Body of pancreas (tissue), 4 donors: ENCODE measurements around the gene PRRC2B. TPM values are rescaled to one million over a fixed set of nuclear protein-coding genes. Genes with fewer than 3 reads are reported as not detected.

Experiments
- ATAC-seq: fragments of 150-250 bp; one replicate; pipeline ENCODE4 v1.9.1; 2016
- DNase-seq, 4 donors: peaks; one replicate each; pipeline ENCODE4 v3.0.0-alpha.2; 2019
- H3K27ac ChIP-seq, 4 donors: fragments of 200-600 bp; sonication (generic); 1 replicate in 3 of 4; 2 replicates in 1 of 4; pipeline versions ENCODE4 v1.5.1 to v1.6.1; 2016 to 2019; ENCODE audit warnings: mild to moderate bottlenecking in 1 of 4, mixed read lengths in 1 of 4, moderate library complexity in 1 of 4
- H3K27me3 ChIP-seq, 2 donors: fragments of 200-600 bp; sonication (generic); one replicate each; pipeline ENCODE4 v1.6.0; 2016; ENCODE audit warnings: mild to moderate bottlenecking in 1 of 2
- H3K36me3 ChIP-seq, 2 donors: fragments of 200-600 bp; sonication (generic); replicated peaks in 1 of 2; 2 replicates each; pipeline ENCODE4 v1.5.1; 2016; ENCODE audit warnings: low read depth in 2 of 2; ENCODE audit not compliant: insufficient read depth in 1 of 2
- H3K4me1 ChIP-seq: fragments of 200-600 bp; sonication (generic); one replicate; pipeline ENCODE4 v1.6.0; 2016
- H3K4me3 ChIP-seq, 2 donors: fragments of 200-600 bp; sonication (generic); 1 replicate in 1 of 2; 2 replicates in 1 of 2; pipeline ENCODE4 v1.5.1; 2016 to 2019
- H3K9me3 ChIP-seq, 3 donors: fragments of 200-600 bp; sonication (generic); 1 replicate in 2 of 3; 2 replicates in 1 of 3; pipeline ENCODE4 v1.5.1; 2016
- POLR2A ChIP-seq, 3 donors: fragments of 450-650 bp; IDR thresholded peaks; one replicate each; pipeline ENCODE4 v1.6.1; 2016; ENCODE audit warnings: antibody characterized with exemption in 3 of 3, mild to moderate bottlenecking in 2 of 3
- WGBS, 2 donors: methylation state at CpG; one replicate each; pipeline ENCODE4 v1.1.5; 2017; 5-methylcytosine and 5-hydroxymethylcytosine counted together
- intact Hi-C: fragments of 100-400 bp; cut with DNase I; formaldehyde crosslinking; loops from one replicate; pipeline ENCODE4 v1.15.1; 2023
- total RNA-seq, 2 donors: library from RNA; depleted of rRNA; stranded (reverse); fragments of >200 nt; gene quantifications; one replicate each; pipeline ENCODE4 v1.1.0, GENCODE V29; 2016
- TF ChIP-seq, protein P1 (sequence below), 7 experiments: fragments of 450-650 bp in 4 of 7; fragments of 200-600 bp in 3 of 7; sonication (generic) in 3 of 7; IDR thresholded peaks; one replicate each; pipeline ENCODE4 v1.5.1; 2016 to 2019; ENCODE audit warnings: antibody characterized with exemption in 7 of 7

Gene PRRC2B
- total RNA-seq, 2 donors from 2014 or later: 78.3 to 177 TPM

DNA sequence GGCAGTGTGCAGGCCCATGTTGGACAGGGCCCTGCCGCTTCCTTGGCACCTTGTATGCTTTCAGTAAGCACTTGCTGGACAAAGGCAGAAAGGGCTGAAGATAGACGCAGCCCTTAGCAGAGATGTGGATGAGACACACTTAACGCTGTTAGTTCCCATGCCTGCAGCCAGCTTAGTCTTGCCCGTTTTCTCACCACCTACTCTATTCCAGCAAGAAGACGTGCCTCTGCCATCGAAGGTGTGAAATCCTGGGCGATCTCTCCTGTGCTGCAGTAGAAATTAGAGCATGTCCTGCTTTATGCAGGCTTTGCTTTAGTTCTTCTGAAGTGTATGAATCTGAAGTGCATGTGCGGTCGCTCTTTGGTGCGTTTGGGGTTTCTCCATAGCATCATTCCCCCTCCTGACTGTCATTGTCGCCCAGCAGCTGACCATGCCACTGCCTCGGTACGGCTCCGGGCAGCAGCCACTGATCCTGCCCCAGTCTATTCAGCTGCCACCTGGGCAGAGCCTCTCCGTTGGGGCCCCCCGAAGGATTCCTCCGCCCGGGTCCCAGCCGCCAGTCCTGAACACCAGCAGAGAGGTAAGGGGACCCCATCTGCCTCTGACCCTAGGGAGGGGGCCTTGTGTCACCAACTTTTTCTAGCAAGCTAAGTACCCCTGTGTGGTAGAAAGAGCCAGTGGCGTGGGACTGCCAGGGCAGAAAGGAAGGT is 97.3 kb downstream of the PRRC2B start:
- intact Hi-C loops: no loop called here
- 90 to 97% methylated on average over 18 to 20 of the region's 20 CpGs for WGBS, 2 donors
- ATAC-seq: no peak
- Histone ChIP-seq H3K36me3 (peaks cover 26 to 81% of the 10 kb centered on the region in 2 donors), H3K27ac (no peak overlapping the region), H3K27me3 (no peaks in the 10 kb centered on the region), H3K4me3 (no peak overlapping the region), H3K9me3 (no peaks in the 10 kb centered on the region), H3K4me1 (no peaks in the 10 kb centered on the region)
- no peak for TF ChIP-seq POLR2A (IDR thresholded peaks at IDR 0.05)
- TF ChIP-seq, protein P1, sequence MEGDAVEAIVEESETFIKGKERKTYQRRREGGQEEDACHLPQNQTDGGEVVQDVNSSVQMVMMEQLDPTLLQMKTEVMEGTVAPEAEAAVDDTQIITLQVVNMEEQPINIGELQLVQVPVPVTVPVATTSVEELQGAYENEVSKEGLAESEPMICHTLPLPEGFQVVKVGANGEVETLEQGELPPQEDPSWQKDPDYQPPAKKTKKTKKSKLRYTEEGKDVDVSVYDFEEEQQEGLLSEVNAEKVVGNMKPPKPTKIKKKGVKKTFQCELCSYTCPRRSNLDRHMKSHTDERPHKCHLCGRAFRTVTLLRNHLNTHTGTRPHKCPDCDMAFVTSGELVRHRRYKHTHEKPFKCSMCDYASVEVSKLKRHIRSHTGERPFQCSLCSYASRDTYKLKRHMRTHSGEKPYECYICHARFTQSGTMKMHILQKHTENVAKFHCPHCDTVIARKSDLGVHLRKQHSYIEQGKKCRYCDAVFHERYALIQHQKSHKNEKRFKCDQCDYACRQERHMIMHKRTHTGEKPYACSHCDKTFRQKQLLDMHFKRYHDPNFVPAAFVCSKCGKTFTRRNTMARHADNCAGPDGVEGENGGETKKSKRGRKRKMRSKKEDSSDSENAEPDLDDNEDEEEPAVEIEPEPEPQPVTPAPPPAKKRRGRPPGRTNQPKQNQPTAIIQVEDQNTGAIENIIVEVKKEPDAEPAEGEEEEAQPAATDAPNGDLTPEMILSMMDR (IDR thresholded peaks at IDR 0.05): no peak
- DNase-seq: no peak

DNA sequence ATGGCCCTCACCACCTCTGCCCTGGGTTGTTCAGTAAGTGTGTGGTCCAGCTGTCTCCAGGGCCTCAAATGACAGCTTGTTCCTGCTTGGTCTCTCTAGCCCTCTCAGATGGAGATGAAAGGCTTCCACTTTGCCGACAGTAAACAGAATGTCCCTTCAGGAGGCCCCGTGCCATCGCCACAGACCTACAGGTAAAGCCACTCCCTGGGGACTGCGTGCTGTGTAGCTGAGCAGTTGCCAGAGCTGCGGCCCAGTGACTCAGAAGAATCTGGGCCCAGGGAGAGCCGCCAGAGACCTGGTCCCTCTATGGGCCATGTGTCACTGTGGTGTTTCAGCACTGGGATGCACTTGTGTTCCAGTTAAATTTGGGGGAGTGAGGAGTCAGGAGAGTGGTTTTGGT is 98.2 kb downstream of the PRRC2B start:
- WGBS, 2 donors: 85 to 97% methylated on average over 6 of the region's 6 CpGs
- no peaks in the 10 kb centered on the region for H3K9me3 ChIP-seq
- no peak for TF ChIP-seq POLR2A (IDR thresholded peaks at IDR 0.05)
- TF ChIP-seq, protein P1 (IDR thresholded peaks at IDR 0.05): no peak
- ATAC-seq (no peak), DNase-seq (peak in 3 of 4 donors; percentile 29 to 43 (median 41))
- H3K27ac ChIP-seq: no peak overlapping the region
- no peaks in the 10 kb centered on the region for H3K27me3 ChIP-seq
- H3K4me3 ChIP-seq: no peak overlapping the region
- H3K36me3 ChIP-seq: peaks cover 22 to 85% of the 10 kb centered on the region in 2 donors
- intact Hi-C loops: no loop called here
- no peaks in the 10 kb centered on the region for H3K4me1 ChIP-seq

- Histone ChIP-seq H3K27me3 (no peaks in the 10 kb centered on the region), H3K4me3 (no peak overlapping the region), H3K9me3 (no peaks in the 10 kb centered on the region), H3K36me3 (peaks cover 21 to 73% of the 10 kb centered on the region in 2 donors), H3K4me1 (no peaks in the 10 kb centered on the region), H3K27ac (no peak overlapping the region)
- TF ChIP-seq, protein P1 (IDR thresholded peaks at IDR 0.05): no peak
- no peak for TF ChIP-seq POLR2A (IDR thresholded peaks at IDR 0.05)
- DNase-seq (no peak), ATAC-seq (no peak)
- WGBS, 2 donors: 89 to 97% methylated on average over 14 to 22 of the region's 22 CpGs
- intact Hi-C loops: no loop called here
These were observed 100.5 kb downstream of the PRRC2B start for GRCh38 chr9:131494296-131494870.

GRCh38 chr9:131495785-131496184 is 101.9 kb downstream of the PRRC2B start:
- intact Hi-C loops: no loop called here
- ATAC-seq: no peak
- Histone ChIP-seq H3K27me3 (no peaks in the 10 kb centered on the region), H3K36me3 (peaks cover 21 to 62% of the 10 kb centered on the region in 2 donors), H3K9me3 (no peaks in the 10 kb centered on the region), H3K4me1 (peaks cover 1% of the 10 kb centered on the region), H3K4me3 (no peak overlapping the region), H3K27ac (no peak overlapping the region)
- DNase-seq: no peak
- 84 to 90% methylated on average over 22 of the region's 22 CpGs for WGBS, 2 donors
- TF ChIP-seq, protein P1 (IDR thresholded peaks at IDR 0.05): no peak
- no peak for TF ChIP-seq POLR2A (IDR thresholded peaks at IDR 0.05)
